PFSK-1 (cell line): ENCODE measurements around the gene MPZL1.

Source experiments
- POLR2AphosphoS5 ChIP-seq: IDR thresholded peaks from 2 replicates; pipeline ENCODE4 v1.6.1; 2012; ENCODE audit warnings: low read depth, mild to moderate bottlenecking, control low read depth, low read length, moderate library complexity
- REST ChIP-seq, 2 experiments: IDR thresholded peaks; 2 replicates each; pipeline versions ENCODE4 v1.6.1 to v1.8.0; 2011 to 2012; ENCODE audit warnings: low read depth in 2 of 2, low read length in 2 of 2, control low read depth in 1 of 2, inconsistent platforms in 1 of 2, mild to moderate bottlenecking in 1 of 2, moderate library complexity in 1 of 2; ENCODE audit not compliant: insufficient read depth in 1 of 2

GRCh38 chr1:167784876-167785550 is 63.2 kb downstream of the MPZL1 start:
- TF ChIP-seq POLR2AphosphoS5 = no peak
- no peak for TF ChIP-seq REST (IDR thresholded peaks at IDR 0.05; ENCODE audit: insufficient read depth in 1 of 2, low read depth in 2 of 2, low read length in 2 of 2)
